GM19351 (cell line): ENCODE data around the gene AFP.
"Not testable (repeated sequence)": the region's sequence is repeated elsewhere in the genome, so short reads cannot be mapped to it uniquely, and the experiment has no call there.

Experiments
- ATAC-seq: cut with Tn5 transposase; IDR thresholded peaks from one replicate; pipeline ENCODE4 v1.9.1; 2021; ENCODE audit warnings: mild to moderate bottlenecking, moderate library complexity; ENCODE audit not compliant: unreplicated experiment

The AFP gene

DNA sequence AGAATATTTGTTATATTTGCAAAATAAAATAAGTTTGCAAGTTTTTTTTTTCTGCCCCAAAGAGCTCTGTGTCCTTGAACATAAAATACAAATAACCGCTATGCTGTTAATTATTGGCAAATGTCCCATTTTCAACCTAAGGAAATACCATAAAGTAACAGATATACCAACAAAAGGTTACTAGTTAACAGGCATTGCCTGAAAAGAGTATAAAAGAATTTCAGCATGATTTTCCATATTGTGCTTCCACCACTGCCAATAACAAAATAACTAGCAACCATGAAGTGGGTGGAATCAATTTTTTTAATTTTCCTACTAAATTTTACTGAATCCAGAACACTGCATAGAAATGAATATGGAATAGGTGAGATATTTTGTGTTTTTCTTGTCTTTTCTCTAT is at the start of gene AFP:
TSS of gene AFP (plus strand) at position 238 of the 400 bp plus-strand sequence. CDS start at position 280, 42 bp downstream.
- no peak for ATAC-seq

GRCh38 chr4:73387552-73387951 is 48.5 kb upstream of the AFP start:
- ATAC-seq, result peak; percentile 65

DNA sequence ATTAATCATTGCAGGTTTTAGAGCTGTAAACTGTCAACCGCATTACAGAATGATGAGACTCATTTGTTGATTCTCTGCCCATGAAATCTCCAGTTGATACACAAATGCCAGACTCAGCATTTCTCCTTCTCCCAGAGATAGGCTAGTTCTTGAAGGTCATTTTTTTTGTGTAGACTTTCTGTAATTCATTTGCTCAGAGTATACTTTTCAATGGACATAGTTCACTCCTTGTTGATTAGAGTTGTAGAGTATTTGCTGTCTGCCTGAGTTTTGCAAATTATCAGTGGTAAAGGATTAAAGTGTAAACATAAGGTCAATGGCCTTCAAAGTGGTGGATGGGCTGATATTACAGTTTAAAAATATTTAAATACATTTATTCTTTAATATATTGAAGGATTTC is 47.1 kb upstream of the AFP start:
- no peak for ATAC-seq

DNA sequence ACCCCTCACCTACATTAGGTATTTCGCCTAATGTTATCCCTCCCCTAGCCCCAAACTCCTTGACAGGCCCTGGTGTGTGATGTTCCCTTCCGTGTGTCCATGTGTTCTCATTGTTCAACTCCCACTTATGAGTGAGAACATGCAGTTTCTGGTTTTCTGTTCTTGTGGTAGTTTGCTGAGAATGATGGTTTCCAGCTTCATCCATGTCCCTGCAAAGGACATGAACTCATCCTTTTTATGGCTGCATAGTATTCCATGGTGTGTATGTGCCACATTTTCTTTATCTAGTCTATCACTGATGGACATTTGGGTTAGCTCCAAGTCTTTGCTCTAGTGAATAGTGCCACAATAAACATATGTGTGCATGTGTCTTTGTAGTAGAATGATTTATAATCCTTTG is 46.4 kb upstream of the AFP start:
- ATAC-seq, result not testable (repeated sequence)

DNA sequence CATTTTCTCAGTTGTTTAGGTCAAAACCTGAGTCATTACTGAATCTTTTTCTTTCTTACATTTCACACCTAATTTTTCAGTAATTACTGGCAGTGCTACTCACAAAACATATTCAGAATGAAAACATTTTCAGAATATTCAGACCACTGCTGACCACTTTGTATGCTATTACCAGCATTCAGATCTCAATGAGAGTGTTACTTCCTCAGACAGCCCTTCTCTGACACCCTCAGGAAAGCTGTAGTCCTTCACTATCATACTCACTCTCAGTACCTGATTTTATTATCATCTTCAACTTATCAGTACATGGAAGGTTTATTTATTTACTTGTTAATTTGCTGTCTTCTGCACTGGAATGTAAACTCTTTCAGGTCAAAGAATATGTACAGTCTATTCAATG is 44.2 kb upstream of the AFP start:
- no peak for ATAC-seq

- ATAC-seq, result no peak
Observed at GRCh38 chr4:73392936-73393335, 43.1 kb upstream of the AFP start.

- no peak for ATAC-seq
Observed at GRCh38 chr4:73396304-73396703, 39.7 kb upstream of the AFP start.

- ATAC-seq, result no peak
Observed at GRCh38 chr4:73396993-73397972, 38.7 kb upstream of the AFP start.

GRCh38 chr4:73401412-73401811 is 34.6 kb upstream of the AFP start:
- no peak for ATAC-seq

- no peak for ATAC-seq
Observed at GRCh38 chr4:73404042-73404441, 32.0 kb upstream of the AFP start, which contains the start of gene ALB. Gene ALB (plus strand): TSS chr4:73404287. CDS start chr4:73404328, 41 bp downstream.

- no peak for ATAC-seq
Observed at GRCh38 chr4:73404457-73404856, 31.6 kb upstream of the AFP start.

DNA sequence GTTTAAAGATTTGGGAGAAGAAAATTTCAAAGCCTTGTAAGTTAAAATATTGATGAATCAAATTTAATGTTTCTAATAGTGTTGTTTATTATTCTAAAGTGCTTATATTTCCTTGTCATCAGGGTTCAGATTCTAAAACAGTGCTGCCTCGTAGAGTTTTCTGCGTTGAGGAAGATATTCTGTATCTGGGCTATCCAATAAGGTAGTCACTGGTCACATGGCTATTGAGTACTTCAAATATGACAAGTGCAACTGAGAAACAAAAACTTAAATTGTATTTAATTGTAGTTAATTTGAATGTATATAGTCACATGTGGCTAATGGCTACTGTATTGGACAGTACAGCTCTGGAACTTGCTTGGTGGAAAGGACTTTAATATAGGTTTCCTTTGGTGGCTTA is 30.9 kb upstream of the AFP start:
- ATAC-seq, result no peak

DNA sequence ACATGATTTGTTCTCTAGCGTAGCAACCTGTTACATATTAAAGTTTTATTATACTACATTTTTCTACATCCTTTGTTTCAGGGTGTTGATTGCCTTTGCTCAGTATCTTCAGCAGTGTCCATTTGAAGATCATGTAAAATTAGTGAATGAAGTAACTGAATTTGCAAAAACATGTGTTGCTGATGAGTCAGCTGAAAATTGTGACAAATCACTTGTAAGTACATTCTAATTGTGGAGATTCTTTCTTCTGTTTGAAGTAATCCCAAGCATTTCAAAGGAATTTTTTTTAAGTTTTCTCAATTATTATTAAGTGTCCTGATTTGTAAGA is 29.5 kb upstream of the AFP start:
- no peak for ATAC-seq

- ATAC-seq, result no peak
Observed at GRCh38 chr4:73407227-73407673, 28.8 kb upstream of the AFP start.

DNA sequence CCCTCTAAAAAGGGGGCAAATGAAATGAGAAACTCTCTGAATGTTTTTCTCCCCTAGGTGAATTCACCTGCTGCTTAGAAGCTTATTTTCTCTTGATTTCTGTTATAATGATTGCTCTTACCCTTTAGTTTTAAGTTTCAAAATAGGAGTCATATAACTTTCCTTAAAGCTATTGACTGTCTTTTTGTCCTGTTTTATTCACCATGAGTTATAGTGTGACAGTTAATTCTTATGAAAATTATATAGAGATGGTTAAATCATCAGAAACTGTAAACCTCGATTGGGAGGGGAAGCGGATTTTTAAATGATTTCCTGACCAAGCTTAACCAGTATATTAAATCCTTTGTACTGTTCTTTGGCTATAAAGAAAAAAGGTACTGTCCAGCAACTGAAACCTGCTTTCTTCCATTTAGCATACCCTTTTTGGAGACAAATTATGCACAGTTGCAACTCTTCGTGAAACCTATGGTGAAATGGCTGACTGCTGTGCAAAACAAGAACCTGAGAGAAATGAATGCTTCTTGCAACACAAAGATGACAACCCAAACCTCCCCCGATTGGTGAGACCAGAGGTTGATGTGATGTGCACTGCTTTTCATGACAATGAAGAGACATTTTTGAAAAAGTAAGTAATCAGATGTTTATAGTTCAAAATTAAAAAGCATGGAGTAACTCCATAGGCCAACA is 27.7 kb upstream of the AFP start:
- ATAC-seq, result no peak

- no peak for ATAC-seq
Observed at GRCh38 chr4:73409012-73409862, 26.8 kb upstream of the AFP start.

DNA sequence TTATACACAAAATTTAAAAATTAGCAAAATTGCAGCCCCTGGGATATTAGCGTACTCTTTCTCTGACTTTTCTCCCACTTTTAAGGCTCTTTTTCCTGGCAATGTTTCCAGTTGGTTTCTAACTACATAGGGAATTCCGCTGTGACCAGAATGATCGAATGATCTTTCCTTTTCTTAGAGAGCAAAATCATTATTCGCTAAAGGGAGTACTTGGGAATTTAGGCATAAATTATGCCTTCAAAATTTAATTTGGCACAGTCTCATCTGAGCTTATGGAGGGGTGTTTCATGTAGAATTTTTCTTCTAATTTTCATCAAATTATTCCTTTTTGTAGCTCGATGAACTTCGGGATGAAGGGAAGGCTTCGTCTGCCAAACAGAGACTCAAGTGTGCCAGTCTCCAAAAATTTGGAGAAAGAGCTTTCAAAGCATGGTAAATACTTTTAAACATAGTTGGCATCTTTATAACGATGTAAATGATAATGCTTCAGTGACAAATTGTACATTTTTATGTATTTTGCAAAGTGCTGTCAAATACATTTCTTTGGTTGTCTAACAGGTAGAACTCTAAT is 26.0 kb upstream of the AFP start:
- ATAC-seq, result no peak

DNA sequence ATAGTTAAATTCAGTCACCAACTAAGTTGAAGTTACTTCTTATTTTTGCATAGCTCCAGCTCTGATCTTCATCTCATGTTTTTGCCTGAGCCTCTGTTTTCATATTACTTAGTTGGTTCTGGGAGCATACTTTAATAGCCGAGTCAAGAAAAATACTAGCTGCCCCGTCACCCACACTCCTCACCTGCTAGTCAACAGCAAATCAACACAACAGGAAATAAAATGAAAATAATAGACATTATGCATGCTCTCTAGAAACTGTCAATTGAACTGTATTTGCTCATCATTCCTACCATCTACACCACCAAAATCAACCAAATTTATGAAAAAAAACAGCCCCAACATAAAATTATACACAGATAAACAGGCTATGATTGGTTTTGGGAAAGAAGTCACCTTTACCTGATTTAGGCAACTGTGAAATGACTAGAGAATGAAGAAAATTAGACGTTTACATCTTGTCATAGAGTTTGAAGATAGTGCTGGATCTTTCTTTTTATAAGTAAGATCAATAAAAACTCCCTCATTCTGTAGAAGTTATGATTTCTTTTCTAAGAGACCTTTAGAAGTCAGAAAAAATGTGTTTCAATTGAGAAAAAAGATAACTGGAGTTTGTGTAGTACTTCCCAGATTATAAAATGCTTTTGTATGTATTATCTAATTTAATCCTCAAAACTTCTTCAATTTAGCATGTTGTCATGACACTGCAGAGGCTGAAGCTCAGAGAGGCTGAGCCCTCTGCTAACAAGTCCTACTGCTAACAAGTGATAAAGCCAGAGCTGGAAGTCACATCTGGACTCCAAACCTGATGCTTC is 24.9 kb upstream of the AFP start:
- ATAC-seq, result no peak

DNA sequence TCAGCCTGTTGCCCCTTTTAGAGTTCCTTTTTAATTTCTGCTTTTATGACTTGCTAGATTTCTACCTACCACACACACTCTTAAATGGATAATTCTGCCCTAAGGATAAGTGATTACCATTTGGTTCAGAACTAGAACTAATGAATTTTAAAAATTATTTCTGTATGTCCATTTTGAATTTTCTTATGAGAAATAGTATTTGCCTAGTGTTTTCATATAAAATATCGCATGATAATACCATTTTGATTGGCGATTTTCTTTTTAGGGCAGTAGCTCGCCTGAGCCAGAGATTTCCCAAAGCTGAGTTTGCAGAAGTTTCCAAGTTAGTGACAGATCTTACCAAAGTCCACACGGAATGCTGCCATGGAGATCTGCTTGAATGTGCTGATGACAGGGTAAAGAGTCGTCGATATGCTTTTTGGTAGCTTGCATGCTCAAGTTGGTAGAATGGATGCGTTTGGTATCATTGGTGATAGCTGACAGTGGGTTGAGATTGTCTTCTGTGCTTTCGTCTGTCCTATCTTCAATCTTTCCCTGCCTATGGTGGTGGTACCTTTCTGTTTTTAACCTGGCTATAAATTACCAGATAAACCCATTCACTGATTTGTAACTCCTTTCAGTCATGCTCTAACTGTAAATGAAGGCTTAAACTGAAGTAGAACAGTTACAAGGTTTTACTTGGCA is 24.1 kb upstream of the AFP start:
- no peak for ATAC-seq
